Mesothelial cell of epicardium (in vitro differentiated cells): ENCODE data around the gene CEP63. TPM values are rescaled to one million over a fixed set of nuclear protein-coding genes. Genes with fewer than 3 reads are reported as not detected.

Experiments
- DNase-seq, 2 experiments: peaks; one replicate each; pipeline ENCODE4 v3.0.0; 2021; ENCODE audit warnings: low spot score in 2 of 2; ENCODE audit not compliant: unreplicated experiment in 2 of 2
- H3K27ac Mint-ChIP-seq: 2 replicates; pipeline ENCODE4 v1.8.0; 2021; ENCODE audit warnings: mixed read lengths
- H3K27me3 Mint-ChIP-seq: 2 replicates; pipeline ENCODE4 v1.8.0; 2021; ENCODE audit warnings: low read depth, mixed read lengths
- H3K36me3 Mint-ChIP-seq: 2 replicates; pipeline ENCODE4 v1.8.0; 2021; ENCODE audit warnings: mixed read lengths
- H3K4me1 Mint-ChIP-seq: 2 replicates; pipeline ENCODE4 v1.8.0; 2021; ENCODE audit warnings: mixed read lengths
- H3K4me3 Mint-ChIP-seq: 2 replicates; pipeline ENCODE4 v1.8.0; 2021; ENCODE audit warnings: mild to moderate bottlenecking, moderate library complexity, mixed read lengths
- H3K9me3 Mint-ChIP-seq: 2 replicates; pipeline ENCODE4 v1.8.0; 2021; ENCODE audit warnings: mixed read lengths
- CTCF ChIP-seq: fragments of 200-600 bp; sonication (generic); IDR thresholded peaks from one replicate; pipeline ENCODE4 v1.5.0; 2021; ENCODE audit warnings: antibody characterized with exemption; ENCODE audit not compliant: unreplicated experiment
- total RNA-seq: library from RNA; stranded (reverse); gene quantifications from 3 replicates; pipeline ENCODE4 v1.2.1, GENCODE V29; 2021

Gene CEP63
- total RNA-seq, 1 donor from 2014 or later: 22.5 TPM

- no peak for TF ChIP-seq CTCF
- DNase-seq: peak in 1 of 2 experiments; percentile 24
- Mint-ChIP-seq H3K27me3 (peaks cover 13% of the 10 kb centered on the region), H3K4me1 (no peaks in the 10 kb centered on the region), H3K9me3 (no peaks in the 10 kb centered on the region), H3K36me3 (no peaks in the 10 kb centered on the region), H3K27ac (no peak overlapping the region), H3K4me3 (no peak overlapping the region)
Measured at GRCh38 chr3:134617608-134618477, 132.0 kb downstream of the CEP63 start.

GRCh38 chr3:134618478-134619300 is 132.8 kb downstream of the CEP63 start:
- H3K4me1 Mint-ChIP-seq: no peaks in the 10 kb centered on the region
- no peak overlapping the region for H3K4me3 Mint-ChIP-seq
- DNase-seq: peak in 1 of 2 experiments; percentile 6
- peaks cover 6% of the 10 kb centered on the region for H3K27me3 Mint-ChIP-seq
- no peaks in the 10 kb centered on the region for H3K36me3 Mint-ChIP-seq
- no peaks in the 10 kb centered on the region for H3K9me3 Mint-ChIP-seq
- H3K27ac Mint-ChIP-seq: no peak overlapping the region
- TF ChIP-seq CTCF: no peak

GRCh38 chr3:134619301-134619615 is 133.4 kb downstream of the CEP63 start:
- H3K27ac Mint-ChIP-seq: no peak overlapping the region
- H3K4me1 Mint-ChIP-seq: no peaks in the 10 kb centered on the region
- peaks cover 4% of the 10 kb centered on the region for H3K27me3 Mint-ChIP-seq
- TF ChIP-seq CTCF: no peak
- H3K9me3 Mint-ChIP-seq: no peaks in the 10 kb centered on the region
- no peak overlapping the region for H3K4me3 Mint-ChIP-seq
- peak in 1 of 2 experiments; percentile 19 for DNase-seq
- no peaks in the 10 kb centered on the region for H3K36me3 Mint-ChIP-seq

GRCh38 chr3:134619884-134620445 is 134.1 kb downstream of the CEP63 start:
- Mint-ChIP-seq H3K9me3 (no peaks in the 10 kb centered on the region), H3K36me3 (no peaks in the 10 kb centered on the region), H3K27ac (no peak overlapping the region), H3K4me1 (no peaks in the 10 kb centered on the region), H3K4me3 (no peak overlapping the region), H3K27me3 (peaks cover 3% of the 10 kb centered on the region)
- TF ChIP-seq CTCF: no peak
- peak in 1 of 2 experiments; percentile 29 for DNase-seq

- H3K27ac Mint-ChIP-seq: no peak overlapping the region
- H3K36me3 Mint-ChIP-seq: no peaks in the 10 kb centered on the region
- no peak for TF ChIP-seq CTCF
- peaks cover 2% of the 10 kb centered on the region for H3K27me3 Mint-ChIP-seq
- no peaks in the 10 kb centered on the region for H3K9me3 Mint-ChIP-seq
- DNase-seq: peak in 1 of 2 experiments; percentile 28
- no peak overlapping the region for H3K4me3 Mint-ChIP-seq
- H3K4me1 Mint-ChIP-seq: no peaks in the 10 kb centered on the region
Measured at GRCh38 chr3:134620476-134621115, 134.7 kb downstream of the CEP63 start.
